Measurements from ENCODE around the gene SYT8.
"Not testable (repeated sequence)": the region's sequence is repeated elsewhere in the genome, so short reads cannot be mapped to it uniquely, and the experiment has no call there.

GRCh38 chr11:1875851-1876301 lies 41.1 kb downstream of the SYT8 start:
- TF ChIP-seq CTCF (IDR thresholded peaks at IDR 0.05; ENCODE audit: low read depth, low read length, poor library complexity, severe bottlenecking); EZH2phosphoT487 (IDR thresholded peaks at IDR 0.05; ENCODE audit: borderline replicate concordance, low read length): not testable (repeated sequence)

Measured in DOHH2 (cell line).